Posterior vena cava (tissue), 2 donors: ENCODE data around the gene SNRPD3. TPM values are rescaled to one million over a fixed set of nuclear protein-coding genes. Genes with fewer than 3 reads are reported as not detected.

Experiments used
- DNase-seq: peaks from one replicate; pipeline ENCODE4 v3.0.0-alpha.2; 2020; ENCODE audit warnings: low spot score
- intact Hi-C, 2 donors: fragments of 100-400 bp; cut with DNase I; formaldehyde crosslinking; loops; one replicate each; pipeline versions ENCODE4 v1.14.1 to v1.14.2; 2022 to 2023
- total RNA-seq, 2 donors: library from RNA; stranded (reverse); fragmentation: NEBNext Ultra II Directional; extraction: Animal tissue kit (Norgen Biotek cat#: 25700); gene quantifications; one replicate each; pipeline ENCODE4 v1.2.1, GENCODE V29; 2021
- donor health status: DM: yes; HTN: yes; CAD: no.
- donor health status: DM: yes; HTN: yes; CAD: no.

Gene SNRPD3
- total RNA-seq, 2 donors from 2014 or later = 42.5 to 54.0 TPM

GRCh38 chr22:24559471-24559870, 3.7 kb downstream of the SNRPD3 start:
- intact Hi-C loops = no loop called here
- DNase-seq = peak; percentile 24

DNA sequence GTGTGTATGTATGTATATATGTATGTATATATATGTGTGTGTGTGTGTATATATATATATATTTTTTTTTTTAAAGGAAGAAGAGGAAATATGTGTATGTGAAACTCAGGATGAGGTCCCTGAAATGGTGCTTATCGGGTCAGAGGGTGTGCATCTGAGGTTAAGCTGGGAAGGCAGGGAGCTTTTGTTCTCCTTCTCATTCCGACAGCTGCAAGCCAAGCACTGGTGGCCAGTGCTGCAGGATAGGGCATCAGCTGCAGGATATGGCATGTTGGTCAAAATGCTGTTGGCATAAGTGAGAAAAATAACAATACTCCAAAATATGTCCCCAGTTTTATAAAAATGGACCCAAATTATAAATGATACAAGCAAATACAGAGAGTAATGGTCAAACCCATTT, 7.4 kb downstream of the SNRPD3 start:
- peak; percentile 14 for DNase-seq
- intact Hi-C loops = no loop called here

DNA sequence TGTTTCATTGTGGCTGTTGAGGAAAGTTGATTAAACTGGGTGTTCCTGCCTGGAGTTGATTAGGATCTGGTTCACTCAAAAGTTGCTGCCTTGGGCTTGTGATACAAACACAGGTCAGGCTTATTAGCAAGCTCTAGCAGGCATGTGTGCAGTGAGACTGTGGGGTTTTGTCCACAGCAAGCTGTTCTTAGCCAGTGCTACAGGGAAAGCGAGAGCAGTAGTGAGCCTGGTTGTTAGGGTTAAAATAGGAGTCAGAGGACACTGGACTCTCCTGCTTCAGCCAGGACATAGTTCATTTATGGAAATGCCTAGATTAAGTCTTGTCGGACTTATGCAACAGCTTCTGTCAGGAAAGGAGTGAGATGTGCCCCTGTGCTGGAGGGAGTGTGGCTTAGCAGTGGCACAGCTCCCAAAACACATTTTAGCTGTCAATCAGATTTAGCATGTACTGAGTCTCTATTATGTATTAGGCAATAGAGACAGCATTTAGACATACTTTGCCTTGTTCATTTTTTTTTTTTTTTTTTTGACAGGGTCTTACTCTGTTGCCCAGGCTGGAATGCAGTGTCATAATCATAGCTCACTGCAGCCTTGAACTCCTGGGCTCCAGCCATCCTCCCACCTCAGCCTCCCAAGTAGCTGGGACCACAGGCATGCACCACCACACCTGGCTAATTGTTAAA, 8.7 kb downstream of the SNRPD3 start:
- DNase-seq = no peak
- intact Hi-C loops = no loop called here

GRCh38 chr22:24565077-24565476, 9.3 kb downstream of the SNRPD3 start:
- DNase-seq = peak; percentile 12
- intact Hi-C loops = no loop called here

GRCh38 chr22:24566899-24567511, 11.2 kb downstream of the SNRPD3 start:
- intact Hi-C loops = no loop called here
- peak; percentile 25 for DNase-seq

DNA sequence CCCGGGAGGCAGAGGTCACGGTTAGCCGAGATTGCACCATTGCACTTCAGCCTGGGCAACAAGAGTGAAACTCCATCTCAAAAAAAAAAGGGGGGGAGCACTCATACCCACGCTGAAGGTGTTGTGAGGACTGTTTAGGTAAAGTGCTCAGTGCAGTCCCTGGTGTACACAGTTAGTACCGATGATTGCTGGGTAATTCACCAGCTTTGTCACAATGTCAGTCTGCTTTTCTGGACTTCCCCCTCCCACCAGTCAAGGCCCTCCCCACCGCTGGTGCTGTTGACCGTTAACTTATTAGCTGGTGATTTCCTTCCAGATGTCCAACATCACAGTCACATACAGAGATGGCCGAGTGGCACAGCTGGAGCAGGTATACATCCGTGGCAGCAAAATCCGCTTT, 11.9 kb downstream of the SNRPD3 start:
- intact Hi-C loops = no loop called here
- peak; percentile 54 for DNase-seq

GRCh38 chr22:24571266-24571665, 15.5 kb downstream of the SNRPD3 start:
- peak; percentile 47 for DNase-seq
- intact Hi-C loops = no loop called here

DNA sequence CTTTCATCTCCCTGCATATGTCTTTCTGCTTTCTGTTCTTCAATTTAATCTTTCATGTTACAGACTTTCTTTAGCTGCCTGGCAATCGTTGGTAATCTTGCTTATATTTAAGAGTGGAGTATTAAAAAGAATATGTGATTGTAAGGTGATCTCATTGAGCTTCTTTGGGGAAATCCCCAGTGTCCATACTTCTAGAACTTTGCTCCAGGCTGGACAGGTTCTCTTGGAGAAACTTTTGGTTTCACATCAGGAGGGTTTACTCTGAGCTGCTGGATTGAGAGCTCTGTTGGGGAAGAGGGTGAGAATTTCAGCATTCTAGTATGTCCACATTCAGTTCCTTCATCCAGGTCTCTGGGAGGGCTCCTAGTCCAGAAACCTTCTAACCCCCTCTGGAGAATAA, 21.0 kb downstream of the SNRPD3 start:
- DNase-seq = no peak
- intact Hi-C loops = loop anchor here in 1 of 2 donors (1.0 kb wide), 1 partner anchor 32 kb away; no protein-coding TSS in a partner anchor

GRCh38 chr22:24578355-24579257, 22.8 kb downstream of the SNRPD3 start:
- DNase-seq = peak; percentile 7
- intact Hi-C loops = no loop called here

GRCh38 chr22:24579258-24579601, 23.4 kb downstream of the SNRPD3 start:
- intact Hi-C loops = no loop called here

DNA sequence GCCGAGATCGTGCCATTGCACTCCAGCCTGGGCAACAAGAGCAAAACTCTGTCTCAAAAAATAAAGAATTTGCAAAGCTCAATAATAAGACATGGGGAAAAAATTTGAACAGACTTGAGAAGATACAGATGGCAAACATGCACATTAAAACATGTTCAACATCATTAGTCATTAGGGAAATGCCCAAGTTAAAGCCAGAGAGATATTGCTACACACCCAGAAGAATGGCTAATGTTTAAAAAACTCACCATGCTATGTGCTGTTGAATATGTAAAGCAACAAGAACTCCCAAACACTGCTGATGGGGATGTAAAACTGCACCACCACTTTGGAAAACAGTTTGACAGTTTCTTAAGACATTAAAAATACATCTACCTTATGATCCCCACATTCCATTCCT, 24.5 kb downstream of the SNRPD3 start:
- intact Hi-C loops = no loop called here
- no peak for DNase-seq

More at GRCh38 chr22:24579258-24579601, 23.4 kb downstream of the SNRPD3 start:
- DNase-seq = no peak

DNA sequence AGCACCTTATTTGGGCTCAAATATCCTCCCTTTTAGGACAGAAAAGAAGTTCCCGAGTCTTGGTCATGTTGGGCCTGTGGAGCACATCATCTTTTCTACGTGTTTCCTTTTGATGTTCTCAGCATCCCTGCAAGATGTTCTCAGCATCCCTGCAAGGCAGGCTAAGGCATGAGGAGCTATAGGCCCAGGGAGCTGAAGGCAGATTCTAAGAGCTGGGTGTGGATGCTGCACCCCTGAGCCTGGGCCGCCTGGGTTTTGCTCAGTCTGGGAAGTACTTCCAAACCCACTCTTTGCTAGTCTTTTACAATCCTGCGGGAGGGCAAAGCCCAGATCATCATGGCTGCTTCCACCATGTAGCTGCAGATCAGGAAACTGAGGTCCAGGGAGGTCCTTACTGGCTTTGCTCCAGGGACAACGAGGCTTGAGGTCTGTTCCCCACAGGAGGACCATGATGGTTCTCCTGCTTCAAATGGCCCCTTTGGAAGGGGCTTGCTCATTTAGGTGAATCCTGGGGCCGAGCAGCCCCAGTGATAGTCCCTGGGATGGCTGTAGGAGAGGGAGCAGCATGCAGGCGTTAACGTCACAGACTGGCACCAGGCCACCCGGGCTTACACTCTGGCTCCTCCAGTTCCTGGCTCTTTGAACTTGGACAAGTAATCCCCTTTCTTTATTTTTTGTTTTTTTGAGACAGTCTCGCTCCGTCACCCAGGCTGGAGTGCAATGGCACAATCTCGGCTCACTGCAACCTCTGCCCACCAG, 26.4 kb downstream of the SNRPD3 start:
- DNase-seq = peak; percentile 88
- intact Hi-C loops = no loop called here

GRCh38 chr22:24583221-24584165, 27.7 kb downstream of the SNRPD3 start:
- DNase-seq = peak; percentile 74
- intact Hi-C loops = no loop called here

- DNase-seq = peak; percentile 64
- intact Hi-C loops = no loop called here
Measured at GRCh38 chr22:24584166-24584790, 28.5 kb downstream of the SNRPD3 start.

DNA sequence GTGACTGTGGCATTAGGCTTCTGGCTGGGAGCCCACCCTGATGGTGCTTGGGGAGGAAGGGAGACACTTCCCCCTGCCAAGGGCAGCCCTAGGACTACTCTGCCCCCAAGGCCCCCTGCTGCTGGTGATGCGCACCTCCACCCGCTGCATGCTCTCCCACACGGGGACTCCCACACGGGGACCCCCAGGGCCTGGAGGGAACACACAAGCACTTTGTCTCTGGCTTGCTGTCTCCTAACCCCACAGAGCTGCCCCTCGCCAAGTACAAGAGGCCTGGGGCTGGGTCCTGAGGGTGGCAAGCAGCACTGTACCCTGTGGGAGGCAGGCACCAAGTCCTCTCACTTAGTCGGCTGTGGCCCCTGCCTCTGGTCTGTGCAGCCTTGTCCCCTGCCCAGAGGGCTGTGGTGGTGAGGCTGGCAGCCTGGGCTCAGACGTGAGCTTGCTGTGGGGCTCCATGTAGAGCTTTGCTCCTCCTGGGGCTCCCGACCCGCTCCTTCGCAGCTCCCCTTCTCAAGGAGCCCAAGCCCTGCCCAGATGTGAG, 29.1 kb downstream of the SNRPD3 start:
- DNase-seq = peak; percentile 50
- intact Hi-C loops = no loop called here

GRCh38 chr22:24585461-24585860, 29.7 kb downstream of the SNRPD3 start:
- intact Hi-C loops = no loop called here
- DNase-seq = peak; percentile 30

- peak; percentile 73 for DNase-seq
- intact Hi-C loops = no loop called here
Measured at GRCh38 chr22:24585927-24586546, 30.2 kb downstream of the SNRPD3 start.
